H1 (cell line): ENCODE results near the gene SLC16A2. TPM values are rescaled to one million over a fixed set of nuclear protein-coding genes. Genes with fewer than 3 reads are reported as not detected.

Experiments used
- ASH2L ChIP-seq: fragments of 200-600, 300-600 bp; sonication (generic); IDR thresholded peaks from one replicate; pipeline ENCODE4 v1.7.1; 2017; ENCODE audit warnings: low read length
- ATF2 ChIP-seq: IDR thresholded peaks from 2 replicates; pipeline ENCODE4 v1.6.1; 2012; ENCODE audit warnings: low read length, inconsistent platforms
- FOSL1 ChIP-seq: IDR thresholded peaks from 2 replicates; pipeline ENCODE4 v1.6.1; 2011; ENCODE audit warnings: mild to moderate bottlenecking, low read depth, low read length, moderate library complexity; ENCODE audit not compliant: insufficient read depth
- JUN ChIP-seq: IDR thresholded peaks from 2 replicates; pipeline ENCODE4 v1.6.1; 2011; ENCODE audit warnings: low read depth, mild to moderate bottlenecking, improper control_type of control experiment, low read length
- JUND ChIP-seq: IDR thresholded peaks from 2 replicates; pipeline ENCODE4 v1.6.1; 2011; ENCODE audit warnings: mild to moderate bottlenecking, improper control_type of control experiment, low read length
- TCF12 ChIP-seq: IDR thresholded peaks from 2 replicates; pipeline ENCODE4 v1.6.1; 2011; ENCODE audit warnings: low read depth, mild to moderate bottlenecking, low read length
- polyA plus RNA-seq, 7 experiments: library from polyadenylated mRNA; depleted of rRNA in 3 of 7; stranded (reverse) in 5 of 7; unstranded in 2 of 7; fragments of >200 nt in 5 of 7; fragments of 200-250 nt in 2 of 7; gene quantifications; 1 replicate in 5 of 7; 2 replicates in 1 of 7; 4 replicates in 1 of 7; pipeline versions ENCODE4 v1.2.1 to v1.2.3, GENCODE V29; 2011 to 2013; ENCODE audit warnings: missing spikeins in 2 of 7, mixed read lengths in 2 of 7
- total RNA-seq: library from RNA; stranded (reverse); fragmentation: NEBNext Ultra II Directional; extraction: Animal tissue kit (Norgen Biotek cat#: 25700); gene quantifications from 2 replicates; pipeline ENCODE4 v1.2.1, GENCODE V29; 2021

The SLC16A2 gene
- total and polyA plus RNA-seq, 2 of the 8 experiments (the other 6 are each of a cell fraction or from before 2014, with no cell fraction given), result 24.4 to 32.2 TPM

GRCh38 chrX:74446876-74447275 lies 25.6 kb downstream of the SLC16A2 start (continued):
- TF ChIP-seq FOSL1 (no peak), JUN (no peak), ASH2L (no peak), ATF2 (no peak), JUND (no peak), TCF12 (no peak)
